ENCODE measurements around the gene SORL1-AS1.
"Not testable (repeated sequence)": the region's sequence is repeated elsewhere in the genome, so short reads cannot be mapped to it uniquely, and the experiment has no call there.

SORL1-AS1 gene

DNA sequence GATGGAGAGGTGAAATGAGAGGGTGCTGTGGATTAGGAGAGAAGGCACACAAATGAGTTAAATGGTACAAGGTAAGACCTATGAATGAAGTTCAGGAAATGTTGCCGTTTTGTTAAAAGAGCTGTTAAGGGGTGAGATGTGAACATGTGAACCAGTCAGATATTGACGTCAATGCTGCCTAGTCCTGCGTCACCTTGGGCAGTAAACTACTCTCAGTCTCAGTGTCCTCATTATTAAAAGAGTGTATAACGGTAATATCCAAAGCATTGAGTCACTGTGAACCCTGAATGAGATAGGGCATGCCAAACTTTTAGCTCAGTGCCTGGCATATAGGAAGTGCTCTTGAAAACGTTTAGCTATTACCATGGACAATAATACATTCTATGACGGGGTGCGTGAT, 32.4 kb upstream of the SORL1-AS1 start:
- 89 to 93% methylated on average over 7 of the region's 7 CpGs for WGBS, 2 donors
- Histone ChIP-seq H3K4me1 (ENCODE audit: control insufficient read depth in 5 of 5, insufficient read depth in 5 of 5, low read length in 5 of 5) (peaks cover 0 to 2% (median 0%) of the 10 kb centered on the region in 5 donors), H3K36me3 (ENCODE audit: control insufficient read depth in 4 of 4, insufficient read depth in 4 of 4, low read length in 4 of 4) (peaks cover 0 to 9% (median 4%) of the 10 kb centered on the region in 4 donors), H3K9ac (ENCODE audit: insufficient read depth in 1 of 2, low read length in 2 of 2) (no peak overlapping the region), H3K27me3 (ENCODE audit: control insufficient read depth in 3 of 3, insufficient read depth in 3 of 3, low read length in 2 of 3) (no peaks in the 10 kb centered on the region), H3K4me3 (no peak overlapping the region), H3K9me3 (ENCODE audit: control insufficient read depth in 4 of 4, insufficient read depth in 3 of 4, low read length in 3 of 4) (no peaks in the 10 kb centered on the region), H3K27ac (ENCODE audit: low read depth in 1 of 2, low read length in 1 of 2) (no peak overlapping the region)
- no peak for TF ChIP-seq CTCF (IDR thresholded peaks at IDR 0.05; ENCODE audit: control extremely low read depth, extremely low read depth)
- no peak for ATAC-seq (ENCODE audit: insufficient read depth, low FRiP score)
- DNase-seq = no peak

DNA sequence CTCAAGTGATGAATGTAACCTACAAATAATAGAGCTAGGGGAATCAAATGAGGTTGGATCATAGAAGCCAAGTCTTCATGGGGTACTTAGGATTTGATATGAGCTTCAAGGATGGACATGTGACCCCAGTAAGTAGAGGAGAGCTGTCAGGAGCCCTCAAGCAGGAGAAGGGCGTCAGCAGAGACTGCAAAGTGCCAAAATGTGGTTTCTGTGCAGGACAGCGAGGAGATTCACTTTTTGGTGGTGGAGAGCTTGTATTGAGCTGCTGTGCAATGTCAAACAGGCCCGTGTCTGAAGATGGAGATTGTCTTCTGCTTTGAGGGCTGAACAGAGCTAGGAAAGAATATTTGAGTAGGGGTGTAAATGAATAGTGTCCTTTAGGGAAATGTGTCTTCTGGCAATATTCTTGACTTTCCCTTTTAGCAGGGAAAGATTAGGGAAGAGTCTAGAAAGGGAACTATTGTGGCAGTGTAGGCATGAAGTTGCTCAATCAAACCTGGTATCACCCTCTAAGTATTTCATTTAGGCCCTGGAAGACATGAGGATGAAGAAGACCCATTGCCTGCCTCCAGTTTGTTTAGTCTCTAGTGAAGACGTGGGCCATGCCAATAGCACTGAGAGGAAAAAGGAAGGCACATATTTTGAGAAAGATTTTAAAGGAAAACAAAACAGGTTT, 31.2 kb upstream of the SORL1-AS1 start:
- Histone ChIP-seq H3K4me1 (ENCODE audit: control insufficient read depth in 5 of 5, insufficient read depth in 5 of 5, low read length in 5 of 5) (peaks cover 0 to 8% (median 6%) of the 10 kb centered on the region in 5 donors), H3K36me3 (ENCODE audit: control insufficient read depth in 4 of 4, insufficient read depth in 4 of 4, low read length in 4 of 4) (peaks cover 0 to 5% (median under 1%) of the 10 kb centered on the region in 4 donors), H3K9ac (ENCODE audit: insufficient read depth in 1 of 2, low read length in 2 of 2) (no peak overlapping the region), H3K27ac (ENCODE audit: low read depth in 1 of 2, low read length in 1 of 2) (no peak overlapping the region), H3K27me3 (ENCODE audit: control insufficient read depth in 3 of 3, insufficient read depth in 3 of 3, low read length in 2 of 3) (no peaks in the 10 kb centered on the region), H3K9me3 (ENCODE audit: control insufficient read depth in 4 of 4, insufficient read depth in 3 of 4, low read length in 3 of 4) (no peaks in the 10 kb centered on the region), H3K4me3 (no peak overlapping the region)
- WGBS, 2 donors = 39 to 69% methylated on average over 4 of the region's 4 CpGs
- no peak for DNase-seq
- no peak for ATAC-seq (ENCODE audit: insufficient read depth, low FRiP score)
- no peak for TF ChIP-seq CTCF (IDR thresholded peaks at IDR 0.05; ENCODE audit: control extremely low read depth, extremely low read depth)

DNA sequence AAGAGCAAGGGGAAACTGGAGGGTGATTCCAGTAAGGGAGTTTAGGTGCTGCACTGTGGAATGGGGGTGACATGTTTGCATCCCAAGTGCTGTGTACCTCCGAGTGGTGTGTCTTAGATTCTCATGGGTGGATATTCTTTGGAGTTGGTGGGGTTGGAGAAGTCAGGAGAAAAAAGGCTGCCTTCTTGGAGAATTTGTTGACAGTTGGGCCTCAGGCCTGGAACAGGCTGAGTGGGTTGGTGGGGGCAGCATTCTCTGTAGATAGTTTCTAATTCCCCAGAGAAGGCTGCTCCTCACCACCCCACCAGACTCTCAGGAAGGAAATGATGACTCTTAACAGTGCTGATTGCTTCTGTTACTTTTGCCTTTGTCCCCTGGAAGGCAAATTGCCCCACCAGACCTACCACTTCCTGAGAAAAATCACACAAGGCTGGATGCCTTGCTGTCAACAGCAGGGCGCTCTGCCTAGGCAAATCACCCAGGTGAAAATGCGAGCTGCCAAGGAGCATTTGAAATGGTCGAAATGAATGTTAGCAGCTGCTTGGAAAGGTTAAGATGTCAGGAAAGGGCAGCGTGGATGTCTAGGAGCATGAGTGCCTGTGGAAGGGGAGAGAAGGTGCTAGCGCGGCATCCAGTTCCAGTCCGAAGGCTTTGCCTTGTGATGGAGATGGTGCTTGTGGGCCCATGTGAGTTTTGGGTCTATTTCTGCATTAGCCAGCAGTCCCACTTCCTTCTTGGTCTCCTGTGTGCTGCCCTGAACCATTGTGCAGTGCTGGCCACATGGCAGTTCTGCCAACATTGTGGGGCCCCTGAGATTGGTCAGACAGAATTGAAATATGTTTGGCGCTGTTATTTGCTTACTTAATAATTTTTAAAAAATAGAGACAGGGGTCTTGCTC, 29.7 kb upstream of the SORL1-AS1 start:
- Histone ChIP-seq H3K27ac (ENCODE audit: low read depth in 1 of 2, low read length in 1 of 2) (no peak overlapping the region), H3K9ac (ENCODE audit: insufficient read depth in 1 of 2, low read length in 2 of 2) (no peak overlapping the region), H3K4me1 (ENCODE audit: control insufficient read depth in 5 of 5, insufficient read depth in 5 of 5, low read length in 5 of 5) (peaks cover 0 to 17% (median 10%) of the 10 kb centered on the region in 5 donors), H3K27me3 (ENCODE audit: control insufficient read depth in 3 of 3, insufficient read depth in 3 of 3, low read length in 2 of 3) (no peaks in the 10 kb centered on the region), H3K4me3 (no peak overlapping the region), H3K36me3 (ENCODE audit: control insufficient read depth in 4 of 4, insufficient read depth in 4 of 4, low read length in 4 of 4) (peaks cover 0 to 6% (median 0%) of the 10 kb centered on the region in 4 donors), H3K9me3 (ENCODE audit: control insufficient read depth in 4 of 4, insufficient read depth in 3 of 4, low read length in 3 of 4) (no peaks in the 10 kb centered on the region)
- WGBS, 2 donors = 51 to 69% methylated on average over 9 of the region's 9 CpGs
- DNase-seq (no peak), ATAC-seq (ENCODE audit: insufficient read depth, low FRiP score) (no peak)
- TF ChIP-seq CTCF (IDR thresholded peaks at IDR 0.05; ENCODE audit: control extremely low read depth, extremely low read depth) = no peak

DNA sequence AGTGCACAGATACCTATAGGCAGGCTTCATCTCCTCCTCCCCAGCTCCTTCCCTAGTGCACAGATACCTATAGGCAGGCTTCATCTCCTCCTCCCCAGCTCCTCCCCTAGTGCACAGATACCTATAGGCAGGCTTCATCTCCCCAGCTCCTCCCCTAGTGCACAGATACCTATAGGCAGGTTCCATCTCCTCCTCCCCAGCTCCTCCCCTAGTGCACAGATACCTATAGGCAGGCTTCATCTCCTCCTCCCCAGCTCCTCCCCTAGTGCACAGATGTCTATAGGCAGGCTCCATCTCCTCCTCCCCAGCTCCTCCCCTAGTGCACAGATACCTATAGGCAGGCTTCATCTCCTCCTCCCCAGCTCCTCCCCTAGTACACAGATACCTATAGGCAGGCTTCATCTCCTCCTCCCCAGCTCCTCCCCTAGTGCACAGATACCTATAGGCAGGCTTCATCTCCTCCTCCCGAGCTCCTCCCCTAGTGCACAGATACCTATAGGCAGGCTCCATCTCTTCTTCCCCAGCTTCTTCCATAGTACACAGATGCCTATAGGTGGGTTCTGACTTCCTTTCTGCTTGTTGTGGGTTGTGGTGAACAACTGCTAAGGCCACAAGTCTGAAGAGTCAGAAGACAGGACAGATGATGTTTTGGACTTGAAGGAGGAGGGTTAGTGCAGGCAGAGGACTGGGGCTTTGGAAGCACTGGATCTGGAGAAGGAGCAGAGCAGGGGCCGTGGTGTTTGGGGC, 28.9 kb upstream of the SORL1-AS1 start:
- not testable (repeated sequence) for ATAC-seq (ENCODE audit: insufficient read depth, low FRiP score); H3K9me3 ChIP-seq (ENCODE audit: control insufficient read depth in 4 of 4, insufficient read depth in 3 of 4, low read length in 3 of 4); DNase-seq; H3K27me3 ChIP-seq (ENCODE audit: control insufficient read depth in 3 of 3, insufficient read depth in 3 of 3, low read length in 2 of 3); H3K27ac ChIP-seq (ENCODE audit: low read depth in 1 of 2, low read length in 1 of 2); H3K4me3 ChIP-seq; H3K9ac ChIP-seq (ENCODE audit: insufficient read depth in 1 of 2, low read length in 2 of 2); H3K36me3 ChIP-seq (ENCODE audit: control insufficient read depth in 4 of 4, insufficient read depth in 4 of 4, low read length in 4 of 4)
- H3K4me1 ChIP-seq (ENCODE audit: control insufficient read depth in 5 of 5, insufficient read depth in 5 of 5, low read length in 5 of 5) = peaks cover 0 to 17% (median 10%) of the 10 kb centered on the region in 5 donors
- WGBS, 2 donors = 36 to 71% methylated on average over 2 of the region's 2 CpGs
